K562 (cell line): ENCODE results near the gene OOSP4A. TPM values are rescaled to one million over a fixed set of nuclear protein-coding genes. Genes with fewer than 3 reads are reported as not detected.

Experiments
- C11orf30 ChIP-seq: fragments of 450-650 bp; IDR thresholded peaks from 2 replicates; pipeline ENCODE4 v1.6.1; 2016; ENCODE audit warnings: low read depth, mild to moderate bottlenecking
- CUX1 ChIP-seq: fragments of 200-800 bp; sonication (Bioruptor generic); IDR thresholded peaks from 2 replicates; pipeline ENCODE4 v1.6.1; 2016; ENCODE audit warnings: missing genetic modification characterization, missing compliant biosample characterization
- FOS ChIP-seq: IDR thresholded peaks from 3 replicates; pipeline ENCODE4 v1.6.1; 2011; ENCODE audit not compliant: insufficient read length; ENCODE audit errors: extremely low read depth
- KAT7 ChIP-seq: sonication (generic); formaldehyde crosslinking; IDR thresholded peaks from 2 replicates; pipeline ENCODE4 v1.8.0; 2022; ENCODE audit warnings: missing genetic modification reagents, mild to moderate bottlenecking, borderline replicate concordance
- KDM4B ChIP-seq, 2 experiments: fragments of 450-650 bp in 1 of 2; sonication (generic) in 1 of 2; IDR thresholded peaks; 2 replicates each; pipeline ENCODE4 v1.6.1; 2016 to 2017; ENCODE audit warnings: borderline replicate concordance in 2 of 2, antibody characterized with exemption in 1 of 2, low read depth in 1 of 2, mild to moderate bottlenecking in 1 of 2
- MAFG ChIP-seq: fragments of 450-650 bp; conservative IDR thresholded peaks from 2 replicates; pipeline ENCODE4 v1.6.1; 2016; ENCODE audit warnings: missing genetic modification characterization, missing compliant biosample characterization
- MAZ ChIP-seq, 2 experiments: fragments of 450-650 bp in 1 of 2; sonication (generic) in 1 of 2; formaldehyde crosslinking; IDR thresholded peaks in 1 of 2; conservative IDR thresholded peaks in 1 of 2; 2 replicates each; pipeline versions ENCODE4 v1.4.0 to v1.5.0; 2020; ENCODE audit warnings: mild to moderate bottlenecking in 1 of 2, missing genetic modification reagents in 1 of 2
- NFIC ChIP-seq: fragments of 450-650 bp; IDR thresholded peaks from 2 replicates; pipeline ENCODE4 v1.6.1; 2017; ENCODE audit warnings: mild to moderate bottlenecking, inconsistent platforms
- OTX1 ChIP-seq: fragments of 450-650 bp; formaldehyde crosslinking; IDR thresholded peaks from 2 replicates; pipeline ENCODE4 v1.4.0; 2022; ENCODE audit warnings: mild to moderate bottlenecking
- PYGO2 ChIP-seq: fragments of 450-650 bp; IDR thresholded peaks from 2 replicates; pipeline ENCODE4 v1.6.1; 2016; ENCODE audit warnings: mild to moderate bottlenecking, missing genetic modification characterization, moderate library complexity, missing compliant biosample characterization
- RCOR1 ChIP-seq, 2 experiments: IDR thresholded peaks; 2 replicates each; pipeline ENCODE4 v1.6.1; 2012; ENCODE audit warnings: low read depth in 2 of 2, low read length in 2 of 2, borderline replicate concordance in 1 of 2, improper control_type of control experiment in 1 of 2
- SMARCA4 ChIP-seq: fragments of 450-650 bp; IDR thresholded peaks from 2 replicates; pipeline ENCODE4 v1.6.1; 2016
- SP2 ChIP-seq: IDR thresholded peaks from 2 replicates; pipeline ENCODE4 v1.6.1; 2011; ENCODE audit warnings: mild to moderate bottlenecking, low read depth, low read length, moderate library complexity; ENCODE audit not compliant: poor library complexity, severe bottlenecking; ENCODE audit errors: extremely low read depth
- STAT6 ChIP-seq: sonication (generic); formaldehyde crosslinking; IDR thresholded peaks from 2 replicates; pipeline ENCODE4 v1.8.1; 2023; ENCODE audit warnings: mild to moderate bottlenecking, missing genetic modification reagents
- ZBTB34 ChIP-seq: fragments of 250-450 bp; sonication (Bioruptor Pico); IDR thresholded peaks from 2 replicates; pipeline ENCODE4 v1.8.0; 2021; ENCODE audit warnings: mild to moderate bottlenecking, moderate library complexity
- ZNF778 ChIP-seq: fragments of 450-650 bp; formaldehyde crosslinking; IDR thresholded peaks from 2 replicates; pipeline ENCODE4 v1.4.0; 2020; ENCODE audit warnings: mild to moderate bottlenecking, moderate library complexity
- polyA plus RNA-seq, 8 experiments: library from polyadenylated mRNA; depleted of rRNA in 4 of 8; stranded (reverse) in 5 of 8; unstranded in 3 of 8; fragments of >200 nt; fragmentation: Nextera tagmentation in 2 of 8; fragmentation: Illumina TruSeq in 1 of 8; extraction: Ambion mirVana in 2 of 8; extraction: Trizol in 1 of 8; gene quantifications; 2 replicates each; pipeline versions ENCODE4 v1.2.1 to v1.2.3, GENCODE V29; 2011 to 2014; ENCODE audit warnings: inconsistent platforms in 1 of 8, missing spikeins in 1 of 8
- total RNA-seq, 7 experiments: library from RNA; depleted of rRNA in 6 of 7; stranded (reverse); fragments of >200 nt in 6 of 7; fragmentation: Illumina TruSeq in 2 of 7; extraction: Trizol in 2 of 7; gene quantifications; 2 replicates each; pipeline versions ENCODE4 v1.2.1 to v1.2.3, GENCODE V29; 2011 to 2021; ENCODE audit warnings: low replicate concordance in 1 of 7

The OOSP4A gene
- total and polyA plus RNA-seq, 9 of the 15 experiments (the other 6 are each of a cell fraction or from before 2014, with no cell fraction given), result 0.40 to 2.4 (median 0.74) TPM; not detected in 2

GRCh38 chr11:59960502-59961381, 3.1 kb upstream of the OOSP4A start (continued):
- TF ChIP-seq STAT6 (CRISPR knock-in tag) (no peak), SP2 (no peak), NFIC (peak; percentile 97), RCOR1 (IDR thresholded peaks at IDR 0.05; ENCODE audit: borderline replicate concordance in 1 of 2, low read depth in 2 of 2, low read length in 2 of 2) (peak; percentile 13 to 92; a peak in 3 of 4 replicates), MAFG (tag) (0 out of 2 replicates have a peak, but pooled peaks have one; percentile 17), CUX1 (CRISPR knock-in tag) (0 out of 2 replicates have a peak, but pooled peaks have one; percentile 48), KDM4B (IDR thresholded peaks at IDR 0.05; ENCODE audit: borderline replicate concordance in 2 of 2, low read depth in 1 of 2) (no peak), ZBTB34 (CRISPR knock-in tag) (peak; percentile 79), OTX1 (CRISPR knock-in tag) (peak; percentile 6; the same call in 1 of the 2 replicates), C11orf30 (no peak), PYGO2 (peak; percentile 98), FOS (no peak), ZNF778 (CRISPR knock-in tag) (no peak), KAT7 (CRISPR knock-in tag) (0 out of 2 replicates have a peak, but pooled peaks have one; percentile 42), SMARCA4 (peak; percentile 99), MAZ (CRISPR knock-in tag; conservative IDR thresholded peaks at IDR 0.05 in 1 of 2, IDR thresholded peaks at IDR 0.05 in 1 of 2) (peak; percentile 41 to 69; a peak in 3 of 4 replicates)
